ENCODE data around the gene RASSF8.

The RASSF8 gene

DNA sequence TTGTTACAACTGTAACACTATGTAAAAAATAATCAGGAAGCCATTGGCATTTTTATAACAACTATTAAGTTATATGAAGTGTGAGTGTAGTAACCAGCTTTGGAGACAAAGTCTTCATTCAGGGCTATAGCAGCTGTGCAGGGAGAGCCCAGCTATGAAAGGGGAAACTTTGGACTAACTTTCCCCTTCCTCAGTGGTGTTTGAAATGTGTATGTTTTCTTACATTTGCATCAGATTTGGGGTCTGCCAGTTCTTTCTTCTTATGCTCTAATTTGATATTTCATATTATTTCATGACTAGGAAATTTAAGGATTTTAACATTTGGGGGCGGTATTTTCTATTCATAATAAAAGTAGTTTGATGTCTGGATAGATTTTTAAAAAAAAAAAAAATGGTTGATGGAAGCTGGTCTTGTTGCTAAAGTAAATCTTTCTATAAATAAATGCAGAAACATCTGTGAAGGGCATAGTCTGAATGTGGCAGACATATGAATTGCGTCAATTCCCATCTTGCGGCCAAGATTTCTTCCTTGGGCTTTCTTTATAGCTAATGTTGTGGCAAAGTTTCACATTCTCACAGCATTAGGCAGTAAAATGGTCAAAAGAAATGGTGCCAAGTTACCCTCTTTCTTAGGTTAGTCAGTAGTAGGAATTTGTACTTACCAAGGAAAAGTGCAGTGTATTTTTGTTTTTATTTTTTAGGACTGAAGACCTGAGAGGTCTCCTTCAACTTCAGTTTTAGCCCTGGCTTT lies 35.6 kb downstream of the RASSF8 start:
- no peak for DNase-seq

DNA sequence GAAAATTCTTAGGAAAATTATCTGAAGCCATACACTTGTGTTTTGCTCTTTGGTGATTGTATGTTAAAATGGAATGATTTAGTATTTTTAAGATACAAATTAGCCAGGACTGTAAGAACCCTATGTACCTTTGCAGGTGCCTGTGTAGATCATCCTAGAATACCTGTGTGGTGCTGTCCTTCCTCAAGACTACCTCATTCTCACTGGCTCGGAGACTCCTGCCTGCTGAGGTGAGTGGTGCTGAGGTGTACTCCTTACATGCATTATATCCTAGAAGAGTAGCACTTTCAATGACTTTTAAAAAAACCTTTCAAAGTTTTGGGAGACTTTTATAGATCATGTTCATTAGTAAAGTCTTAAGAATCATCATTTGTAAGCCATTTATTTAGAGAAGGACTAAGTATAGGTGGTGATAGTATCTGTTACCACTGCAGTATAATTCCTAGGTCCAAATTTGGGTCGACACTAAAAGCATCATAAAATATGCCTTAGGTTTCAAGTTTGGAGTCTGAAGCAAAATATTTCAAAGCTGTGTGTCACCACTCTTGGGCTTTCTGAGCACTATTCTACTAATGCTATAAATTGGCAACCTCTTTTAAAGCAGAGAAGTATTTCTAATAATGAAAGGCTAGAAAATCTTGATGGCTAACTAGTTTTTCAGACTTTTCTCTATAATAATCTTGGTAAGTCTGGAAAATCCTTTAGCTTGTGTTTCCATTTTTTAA lies 36.6 kb downstream of the RASSF8 start:
- DNase-seq = no peak

DNA sequence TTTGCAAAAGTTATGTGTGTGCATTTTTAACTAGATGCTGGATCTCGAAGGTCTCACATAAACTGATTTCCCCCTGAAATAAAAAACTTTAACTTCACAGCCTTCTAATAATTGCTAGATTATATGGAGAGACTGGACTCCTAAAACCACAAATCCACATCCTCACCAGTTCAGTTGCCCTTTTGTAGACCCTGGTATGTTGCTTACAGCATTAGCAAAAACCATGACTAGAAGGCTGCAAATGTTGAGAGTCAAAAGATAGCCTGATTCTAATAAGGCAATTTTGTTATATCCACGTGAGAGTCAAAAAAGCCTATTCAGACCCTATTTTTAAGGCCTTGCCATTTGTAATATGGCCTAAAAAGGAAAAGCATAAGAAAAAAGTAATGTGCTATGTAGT lies 37.4 kb downstream of the RASSF8 start:
- no peak for DNase-seq

DNA sequence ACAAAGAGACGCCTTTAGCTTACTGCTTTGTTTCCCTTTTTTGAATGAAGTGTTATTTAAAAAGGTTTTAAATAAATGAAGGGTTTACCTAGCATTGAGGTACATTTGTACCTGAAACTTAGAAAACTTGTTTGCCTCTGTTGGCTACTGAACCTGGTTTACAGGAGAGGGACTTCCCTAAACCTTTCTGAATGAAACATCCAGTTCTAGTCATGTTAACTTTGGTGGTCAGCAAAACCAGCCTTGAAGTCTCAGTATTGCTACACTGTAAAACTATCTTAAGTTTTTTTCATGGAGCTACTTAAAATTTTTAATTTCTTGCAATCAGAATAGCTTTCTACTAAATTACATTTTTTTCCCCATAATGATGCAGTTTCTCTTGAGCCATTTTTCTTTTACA lies 38.2 kb downstream of the RASSF8 start:
- no peak for DNase-seq

DNA sequence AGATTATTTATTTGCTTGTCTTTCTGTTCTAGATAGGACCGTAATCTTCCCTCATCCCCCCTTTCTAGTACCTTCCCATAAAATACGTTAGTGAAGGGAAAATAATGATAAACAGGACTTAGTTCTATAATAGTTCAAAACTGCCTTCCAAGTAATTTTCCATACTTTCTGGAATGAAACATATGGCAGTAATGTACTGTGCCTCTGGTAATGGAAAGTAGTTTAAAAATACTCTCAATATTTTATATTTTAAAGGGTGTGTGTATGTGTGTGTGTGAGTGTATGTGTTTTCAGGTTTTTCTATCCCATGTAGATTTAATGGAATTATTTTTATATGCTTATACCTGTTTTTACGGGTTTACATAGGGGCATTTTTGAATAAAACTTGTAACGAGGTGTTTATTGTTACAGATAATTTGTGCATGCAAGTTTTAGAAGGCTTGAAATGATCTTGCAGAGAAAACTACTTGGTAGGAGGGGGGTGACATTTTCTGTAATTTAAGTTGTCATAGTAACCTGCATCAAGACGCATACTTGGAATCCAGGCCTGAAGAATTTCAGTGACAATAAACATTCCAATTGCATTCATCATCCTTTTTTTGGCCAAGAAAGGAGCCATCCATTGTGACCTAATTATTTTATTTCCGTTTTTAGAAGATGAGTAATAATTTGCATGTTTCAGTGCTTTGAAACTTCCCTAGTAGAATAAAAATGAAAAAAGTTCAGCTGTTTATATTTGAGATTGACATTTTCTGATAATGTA lies 38.9 kb downstream of the RASSF8 start:
- DNase-seq = no peak

DNA sequence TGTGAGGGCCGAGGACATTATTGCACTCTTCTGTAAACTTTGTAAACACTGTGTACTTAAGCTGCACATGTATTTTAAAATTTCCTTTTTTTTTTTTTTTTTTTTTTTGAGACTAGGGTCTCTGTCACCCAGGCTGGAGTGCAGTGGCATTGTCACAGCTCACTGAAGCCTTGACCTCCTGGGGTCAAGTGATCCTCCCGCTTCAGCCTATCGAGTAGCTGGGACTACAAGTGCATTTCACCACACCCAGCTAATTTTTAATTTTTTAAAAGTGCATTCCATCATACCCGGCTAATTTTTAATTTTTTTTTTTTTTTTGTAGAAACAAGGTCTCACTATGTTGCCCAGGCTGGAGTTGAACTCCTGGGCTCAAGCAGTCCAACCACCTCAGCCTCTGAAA lies 42.4 kb downstream of the RASSF8 start:
- DNase-seq = no peak

DNA sequence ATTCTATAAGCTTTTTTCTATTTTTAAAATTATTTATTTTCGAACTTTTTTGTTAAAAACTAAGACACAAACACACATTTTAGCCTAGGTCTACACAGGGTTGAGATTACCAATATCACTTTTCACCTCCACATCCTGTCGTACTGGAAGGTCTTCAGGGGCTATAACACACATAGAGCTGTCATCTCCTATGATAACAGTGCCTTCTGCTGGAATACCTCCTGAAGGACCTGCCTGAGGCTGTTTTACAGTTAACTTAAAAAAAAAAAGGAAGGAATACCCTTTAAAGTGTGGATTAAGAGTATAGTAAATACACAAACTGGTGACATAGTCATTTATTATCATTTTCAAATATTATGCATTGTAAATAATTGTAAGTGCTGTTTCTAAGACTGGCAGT lies 43.0 kb downstream of the RASSF8 start:
- DNase-seq = no peak

DNA sequence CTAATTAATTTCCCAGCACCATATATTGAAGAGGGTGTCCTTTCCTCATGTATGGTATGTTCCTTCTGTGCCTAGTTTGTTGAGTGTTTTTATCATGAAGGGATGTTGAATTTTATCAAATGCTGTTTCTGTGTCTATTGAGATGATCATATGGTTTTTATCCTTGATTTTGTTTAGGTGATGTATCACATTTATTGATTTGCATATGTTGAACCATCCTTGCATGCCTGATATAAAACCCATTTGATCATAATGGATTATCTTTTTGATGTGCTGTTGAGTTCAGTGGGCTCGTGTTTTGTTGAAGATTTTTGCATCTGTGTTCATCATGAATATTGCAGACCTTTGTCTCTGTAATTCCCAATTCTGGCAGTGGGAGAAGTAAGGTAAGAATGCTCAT lies 44.6 kb downstream of the RASSF8 start:
- no peak for DNase-seq

DNA sequence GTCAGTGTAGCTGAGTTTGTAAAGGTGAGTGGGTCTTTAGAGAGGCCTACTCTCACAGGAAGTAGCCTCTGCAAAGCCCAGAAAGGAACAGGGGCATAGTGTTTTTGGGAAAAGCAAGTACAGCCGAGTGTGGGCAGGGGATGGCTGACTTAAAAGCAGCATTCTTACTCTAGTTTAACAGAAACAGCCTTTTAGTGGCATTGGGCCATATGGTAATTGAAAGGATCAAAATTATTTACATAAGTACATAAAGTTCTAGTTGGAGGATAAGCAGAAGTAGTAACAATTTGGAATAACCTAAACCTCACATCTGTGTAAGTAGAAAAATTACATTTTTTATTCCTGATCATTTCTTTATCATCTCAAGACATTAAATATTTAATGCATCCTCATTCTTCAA lies 49.1 kb downstream of the RASSF8 start:
- no peak for DNase-seq

DNA sequence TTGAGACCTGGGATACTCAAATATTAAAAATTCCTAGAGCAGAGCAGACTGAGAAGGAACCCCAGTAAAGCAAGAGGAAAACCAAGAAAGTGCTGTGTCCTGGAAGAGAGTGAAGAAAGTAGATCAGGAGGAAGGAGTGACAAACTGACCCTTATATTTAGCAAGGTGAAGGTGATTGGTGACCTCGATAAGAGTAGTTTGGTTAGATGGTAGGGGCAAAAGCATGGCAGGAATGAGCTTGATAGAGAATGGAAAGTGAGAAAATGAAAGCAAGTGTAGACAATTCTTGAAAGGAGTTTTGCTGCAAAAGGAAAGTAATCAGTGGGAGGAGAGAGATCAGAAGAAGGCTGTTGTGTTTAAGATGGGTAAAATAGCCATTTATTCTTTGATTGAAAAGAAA lies 51.1 kb downstream of the RASSF8 start:
- no peak for DNase-seq

DNA sequence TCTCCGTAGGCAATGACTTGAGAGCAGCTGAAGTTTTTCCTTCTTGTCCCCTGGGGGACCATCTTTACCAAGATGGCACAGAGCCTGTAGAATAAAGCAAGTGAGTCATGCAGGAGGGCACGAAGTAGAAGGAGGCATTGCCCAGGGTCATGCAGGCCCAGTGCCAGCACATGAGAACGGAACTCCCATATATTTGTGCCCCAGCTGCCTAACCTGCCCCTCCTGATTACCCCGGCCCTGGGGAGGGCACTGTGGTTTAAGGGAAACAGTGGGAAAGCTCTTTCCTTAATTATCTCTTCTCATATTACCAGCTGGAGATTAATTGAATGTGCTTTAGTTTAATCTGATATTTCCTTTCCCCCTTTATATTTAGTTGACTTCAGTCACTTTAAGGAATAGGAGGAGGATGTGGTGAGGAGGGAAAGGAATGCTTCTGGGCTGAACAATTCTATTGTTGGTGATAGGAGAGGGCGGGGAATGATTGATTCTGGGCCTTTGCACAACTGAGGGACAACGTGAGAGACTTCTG lies 51.9 kb downstream of the RASSF8 start:
- DNase-seq = no peak

DNA sequence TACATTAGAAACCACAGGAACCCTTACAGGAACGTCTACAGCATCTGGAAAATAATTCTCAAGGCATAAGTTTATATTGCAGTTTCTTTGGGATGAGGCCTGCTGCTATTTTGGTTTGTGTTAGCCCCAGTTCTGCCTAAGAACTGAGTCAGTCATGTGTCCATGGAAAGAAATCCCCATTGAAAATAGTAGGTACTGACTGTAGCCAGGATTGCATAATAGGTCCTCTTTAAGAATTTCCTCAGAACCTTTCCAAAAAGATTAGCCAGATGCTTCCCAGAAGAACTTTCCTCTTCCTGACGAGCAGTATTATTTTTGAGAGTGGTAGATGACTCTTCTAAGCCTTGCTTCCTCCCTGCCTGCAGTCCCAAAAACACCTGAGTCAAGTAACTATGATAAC lies 52.6 kb downstream of the RASSF8 start:
- no peak for DNase-seq

DNA sequence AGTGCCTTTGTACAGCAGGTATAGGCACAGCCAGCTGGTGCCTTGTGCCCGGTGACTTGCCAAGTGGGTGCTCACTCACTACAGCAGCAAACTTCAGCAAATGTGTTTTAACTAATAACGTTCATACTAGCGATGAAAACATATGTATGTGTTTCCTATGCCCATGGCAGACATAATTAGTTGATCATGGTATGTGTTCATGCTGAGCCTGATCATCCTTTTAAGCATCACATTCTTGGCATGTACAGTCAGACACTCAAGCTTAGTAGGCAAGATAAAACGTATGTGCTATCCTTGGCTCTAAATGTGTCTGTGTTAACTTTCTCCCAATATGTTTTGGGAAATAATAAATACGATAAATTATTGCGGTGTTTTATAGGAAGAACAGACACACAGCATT lies 55.6 kb downstream of the RASSF8 start:
- peak; percentile 18 for DNase-seq

DNA sequence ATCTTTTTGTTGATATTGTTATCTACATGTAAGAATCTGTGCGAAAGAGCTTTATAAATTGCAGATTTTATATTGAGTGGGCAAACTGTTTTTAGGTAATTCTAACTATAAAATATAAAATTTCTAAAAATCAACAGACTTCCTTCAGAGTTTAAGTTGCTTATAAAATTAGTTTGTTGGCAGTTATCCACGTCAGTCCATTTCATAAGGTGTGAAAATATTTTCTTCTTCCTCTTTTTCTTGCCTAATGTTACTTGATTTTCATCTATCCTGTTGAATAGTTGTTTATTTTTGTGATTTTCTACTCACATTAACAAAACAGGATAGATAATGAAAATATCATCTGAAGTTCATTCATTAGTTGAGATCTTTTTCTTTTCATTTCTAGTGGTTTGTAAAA lies 58.0 kb downstream of the RASSF8 start:
- DNase-seq = no peak

DNA sequence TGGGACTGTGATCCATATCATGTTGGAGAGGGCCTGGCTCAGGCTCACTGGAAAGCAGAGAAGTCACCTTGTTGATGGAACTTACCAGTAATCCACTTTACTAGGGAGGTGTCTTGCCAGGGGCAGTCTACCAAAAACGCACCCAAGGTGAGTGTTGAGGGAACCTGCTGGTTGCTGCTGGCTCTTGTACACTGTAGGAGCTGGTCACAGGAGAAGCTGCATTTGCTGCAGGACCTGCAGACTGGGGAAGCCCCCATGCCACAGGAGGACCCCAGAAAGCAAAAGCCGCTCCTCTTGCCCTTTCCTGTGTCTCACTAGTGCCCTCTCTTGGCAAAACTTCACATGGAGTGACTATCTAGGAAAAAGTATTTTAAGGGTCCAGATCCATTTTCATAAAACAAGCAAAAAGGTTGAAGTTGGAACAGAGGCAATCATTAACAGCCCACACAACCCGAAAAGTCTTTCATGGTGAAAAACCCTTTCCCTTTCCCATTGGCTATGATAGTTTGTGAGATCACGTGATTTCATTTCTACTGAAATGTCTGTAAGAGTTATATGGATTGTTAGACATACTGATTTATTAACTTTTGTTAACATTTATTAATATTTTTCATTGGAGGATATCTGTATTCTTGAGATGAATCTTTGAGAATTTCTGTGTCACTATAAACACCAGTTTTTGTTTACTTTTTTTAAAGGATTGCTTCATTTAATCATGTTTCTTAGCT lies 59.2 kb downstream of the RASSF8 start:
- peak; percentile 35 for DNase-seq

DNA sequence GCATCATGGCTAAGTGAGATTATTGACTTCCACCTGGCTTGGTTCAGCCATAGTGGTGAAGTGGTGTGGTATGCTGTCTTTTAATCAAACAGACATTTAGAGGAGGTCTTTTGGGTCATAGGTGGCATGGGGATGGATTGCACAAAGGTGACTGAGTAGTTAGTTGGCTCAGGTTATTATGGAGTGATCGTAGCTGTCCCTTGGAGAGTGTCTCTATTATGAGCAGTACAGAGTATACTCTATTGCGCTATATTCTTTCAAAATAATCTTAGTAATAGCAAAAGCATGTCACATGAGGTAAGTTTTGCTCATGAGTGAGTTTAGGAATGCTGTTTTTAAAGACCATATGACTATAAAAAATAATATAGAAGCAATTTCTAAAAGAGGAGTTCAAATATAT lies 60.4 kb downstream of the RASSF8 start:
- no peak for DNase-seq

DNA sequence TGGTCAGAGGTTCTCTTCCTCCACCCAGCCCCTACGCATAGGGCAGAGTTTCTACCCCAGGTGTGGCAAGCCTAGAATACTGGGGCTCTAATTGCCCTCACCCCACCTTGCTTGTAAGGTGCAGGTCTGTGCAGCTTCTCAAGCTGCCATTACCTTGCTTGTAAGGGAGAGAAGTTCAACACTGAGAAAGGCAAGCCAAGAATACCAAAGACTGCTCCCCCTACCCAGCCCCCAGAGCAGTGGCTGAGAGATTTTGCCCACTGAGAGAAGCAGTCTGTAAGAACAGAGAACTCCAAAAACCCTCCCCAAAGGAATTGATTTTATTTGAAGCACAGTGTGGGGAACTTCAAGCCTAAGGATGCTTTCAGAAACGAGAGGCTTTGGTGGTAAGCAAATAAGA lies 63.1 kb downstream of the RASSF8 start:
- DNase-seq = no peak

DNA sequence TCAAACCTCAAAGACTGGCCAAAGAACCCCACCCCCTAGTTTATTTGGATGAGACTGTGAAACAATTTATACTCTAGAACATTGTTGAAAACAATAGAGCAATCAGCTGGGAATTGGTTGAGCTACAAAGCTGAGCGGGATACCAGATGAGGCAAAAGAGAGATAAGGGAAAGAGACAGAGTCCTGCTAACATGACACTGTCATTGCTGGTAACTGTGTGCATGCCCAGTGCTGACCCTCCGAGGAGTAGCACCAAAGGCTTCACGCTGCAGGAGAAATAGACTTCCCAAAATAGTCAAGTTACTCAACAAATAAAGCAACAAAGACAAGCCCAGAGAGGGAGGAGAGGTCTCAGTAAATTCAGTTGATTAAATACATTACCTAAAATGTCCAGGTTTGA lies 63.6 kb downstream of the RASSF8 start:
- no peak for DNase-seq

DNA sequence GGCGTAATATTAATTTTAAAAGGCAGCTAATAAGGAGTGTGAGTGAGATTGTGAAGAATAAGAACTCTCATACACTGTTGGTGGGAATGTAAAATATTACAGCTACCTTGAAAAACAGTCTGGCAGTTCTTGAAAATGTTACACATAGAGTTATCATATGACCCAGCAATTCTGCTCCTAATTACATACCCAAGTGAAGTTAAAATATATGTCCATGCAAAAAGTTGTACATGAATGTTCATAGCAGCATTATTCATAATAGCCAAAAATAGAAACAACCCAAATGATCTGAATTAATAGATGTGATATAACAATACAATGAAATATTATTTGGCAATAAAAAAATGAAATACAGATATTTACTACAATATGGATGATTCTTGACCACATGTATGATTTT lies 68.2 kb downstream of the RASSF8 start:
- no peak for DNase-seq

DNA sequence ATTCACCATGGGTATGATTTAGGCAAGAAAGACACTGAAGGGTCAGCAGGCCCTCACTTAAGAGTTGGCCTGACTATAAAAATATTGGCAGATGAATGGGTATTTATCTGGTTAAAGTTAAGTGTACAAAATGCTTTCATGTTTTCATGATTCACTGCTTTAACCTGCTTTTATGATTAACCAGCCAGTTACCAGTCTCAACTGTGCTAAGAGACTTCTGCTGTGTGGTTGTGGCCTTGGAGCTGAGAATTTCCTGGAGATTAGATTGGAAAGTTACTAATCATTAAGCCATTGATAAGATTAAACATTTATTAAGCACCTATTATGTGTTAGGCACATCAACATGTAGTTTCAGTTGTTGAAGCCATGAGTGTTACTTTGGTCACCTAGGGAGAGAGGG lies 68.9 kb downstream of the RASSF8 start:
- DNase-seq = no peak

DNA sequence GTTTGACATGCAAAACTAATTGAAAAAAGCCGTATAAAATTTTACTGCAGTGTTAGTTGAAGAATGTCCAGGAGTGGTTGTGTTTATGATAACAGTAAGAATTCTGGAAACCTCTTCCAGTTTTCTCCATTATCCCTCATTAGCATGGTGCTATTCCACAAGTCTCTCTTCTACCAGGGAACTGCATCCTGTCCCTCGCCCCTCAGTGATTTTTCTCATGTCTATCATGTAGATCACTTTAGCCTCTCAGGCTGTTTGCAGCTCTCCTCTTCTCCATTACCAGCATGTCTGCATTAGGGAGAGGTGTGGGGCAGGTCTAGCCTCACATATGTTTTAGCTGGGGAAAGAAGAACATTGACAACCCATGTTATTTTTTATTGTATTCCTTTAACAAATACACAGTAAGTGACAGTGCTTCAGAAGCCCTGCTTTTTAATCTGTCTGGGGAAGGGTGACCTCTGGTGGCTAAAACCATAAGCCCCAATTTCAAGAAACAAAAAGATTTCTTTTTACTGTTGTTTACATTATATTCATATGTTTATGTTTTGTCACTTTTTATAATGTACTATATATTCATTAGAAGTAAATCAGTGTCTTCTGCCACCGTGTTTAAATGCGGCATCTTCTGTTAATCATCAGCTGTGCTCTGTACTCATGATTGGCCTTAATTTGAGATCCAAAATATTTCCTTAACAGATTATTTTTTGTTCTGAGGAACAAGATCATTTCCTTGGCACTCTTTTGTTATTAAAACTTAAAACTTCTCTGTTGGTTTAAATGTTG lies 70.7 kb downstream of the RASSF8 start:
- peak; percentile 71 for DNase-seq

DNA sequence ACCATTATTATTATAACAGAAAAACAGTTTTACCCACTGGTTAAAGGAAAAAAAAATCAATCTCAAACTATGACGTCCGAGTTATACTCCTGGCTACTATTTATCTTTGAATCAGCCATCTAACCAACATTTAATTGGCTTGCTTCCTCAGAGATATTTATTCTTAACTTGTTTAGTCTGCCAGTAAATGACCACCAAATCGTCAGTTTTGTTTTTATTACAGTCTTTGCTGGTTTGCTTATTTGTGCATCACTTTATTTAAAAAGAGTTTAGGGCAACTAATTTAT lies 71.2 kb downstream of the RASSF8 start:
- no peak for DNase-seq

All from midbrain (tissue), 1 donor.